ENCODE measurements around the gene UCP2.

The UCP2 gene

GRCh38 chr11:73981051-73981805, 1.4 kb downstream of the UCP2 start:
- no peak overlapping the region for H3K4me3 ChIP-seq (replicated peaks in 1 of 2; ENCODE audit: low read depth in 2 of 2, low read length in 2 of 2)

GRCh38 chr11:73980001-73980961, 2.4 kb downstream of the UCP2 start:
- TF ChIP-seq, protein P1, sequence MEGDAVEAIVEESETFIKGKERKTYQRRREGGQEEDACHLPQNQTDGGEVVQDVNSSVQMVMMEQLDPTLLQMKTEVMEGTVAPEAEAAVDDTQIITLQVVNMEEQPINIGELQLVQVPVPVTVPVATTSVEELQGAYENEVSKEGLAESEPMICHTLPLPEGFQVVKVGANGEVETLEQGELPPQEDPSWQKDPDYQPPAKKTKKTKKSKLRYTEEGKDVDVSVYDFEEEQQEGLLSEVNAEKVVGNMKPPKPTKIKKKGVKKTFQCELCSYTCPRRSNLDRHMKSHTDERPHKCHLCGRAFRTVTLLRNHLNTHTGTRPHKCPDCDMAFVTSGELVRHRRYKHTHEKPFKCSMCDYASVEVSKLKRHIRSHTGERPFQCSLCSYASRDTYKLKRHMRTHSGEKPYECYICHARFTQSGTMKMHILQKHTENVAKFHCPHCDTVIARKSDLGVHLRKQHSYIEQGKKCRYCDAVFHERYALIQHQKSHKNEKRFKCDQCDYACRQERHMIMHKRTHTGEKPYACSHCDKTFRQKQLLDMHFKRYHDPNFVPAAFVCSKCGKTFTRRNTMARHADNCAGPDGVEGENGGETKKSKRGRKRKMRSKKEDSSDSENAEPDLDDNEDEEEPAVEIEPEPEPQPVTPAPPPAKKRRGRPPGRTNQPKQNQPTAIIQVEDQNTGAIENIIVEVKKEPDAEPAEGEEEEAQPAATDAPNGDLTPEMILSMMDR (IDR thresholded peaks at IDR 0.05; ENCODE audit: low read depth, low read length) = no peak
- H3K4me3 ChIP-seq (replicated peaks in 1 of 2; ENCODE audit: low read depth in 2 of 2, low read length in 2 of 2) = no peak overlapping the region
- no peak for DNase-seq (ENCODE audit: low read depth in 2 of 2)

More at GRCh38 chr11:73981051-73981805, 1.4 kb downstream of the UCP2 start:
- DNase-seq (ENCODE audit: low read depth in 2 of 2) = no peak
- TF ChIP-seq, protein P1 (IDR thresholded peaks at IDR 0.05; ENCODE audit: low read depth, low read length) = no peak

GRCh38 chr11:73978576-73979086, 4.0 kb downstream of the UCP2 start:
- no peak overlapping the region for H3K4me3 ChIP-seq (replicated peaks in 1 of 2; ENCODE audit: low read depth in 2 of 2, low read length in 2 of 2)
- TF ChIP-seq, protein P1 (IDR thresholded peaks at IDR 0.05; ENCODE audit: low read depth, low read length) = no peak
- DNase-seq (ENCODE audit: low read depth in 2 of 2) = no peak

- no peak overlapping the region for H3K4me3 ChIP-seq (replicated peaks in 1 of 2; ENCODE audit: low read depth in 2 of 2, low read length in 2 of 2)
- TF ChIP-seq, protein P1 (IDR thresholded peaks at IDR 0.05; ENCODE audit: low read depth, low read length) = no peak
- DNase-seq (ENCODE audit: low read depth in 2 of 2) = no peak
Measured at GRCh38 chr11:73977856-73978519, 4.7 kb downstream of the UCP2 start.

GRCh38 chr11:73976451-73977151, 6.0 kb downstream of the UCP2 start:
- H3K4me3 ChIP-seq (replicated peaks in 1 of 2; ENCODE audit: low read depth in 2 of 2, low read length in 2 of 2) = no peak overlapping the region
- TF ChIP-seq, protein P1 (IDR thresholded peaks at IDR 0.05; ENCODE audit: low read depth, low read length) = no peak
- no peak for DNase-seq (ENCODE audit: low read depth in 2 of 2)

DNA sequence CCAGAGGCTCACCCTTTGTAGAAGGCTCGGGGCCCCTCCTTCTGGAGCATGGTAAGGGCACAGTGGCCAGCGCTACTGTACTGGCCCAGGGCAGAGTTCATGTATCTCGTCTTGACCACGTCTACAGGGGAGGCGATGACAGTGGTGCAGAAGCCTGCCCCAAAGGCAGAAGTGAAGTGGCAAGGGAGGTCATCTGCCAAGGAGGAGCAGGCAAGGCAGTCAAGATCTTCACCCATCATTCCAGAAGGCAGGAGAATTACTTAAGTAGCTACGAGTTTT, 7.2 kb downstream of the UCP2 start:
- no peak for DNase-seq (ENCODE audit: low read depth in 2 of 2)
- no peak overlapping the region for H3K4me3 ChIP-seq (replicated peaks in 1 of 2; ENCODE audit: low read depth in 2 of 2, low read length in 2 of 2)
- TF ChIP-seq, protein P1 (IDR thresholded peaks at IDR 0.05; ENCODE audit: low read depth, low read length) = no peak

Measured in cardiac fibroblast (primary cell).